Gastroesophageal sphincter (tissue), 4 donors: ENCODE measurements around the gene SENP5. TPM values are rescaled to one million over a fixed set of nuclear protein-coding genes. Genes with fewer than 3 reads are reported as not detected.
"Not testable (repeated sequence)": the region's sequence is repeated elsewhere in the genome, so short reads cannot be mapped to it uniquely, and the experiment has no call there.

Source experiments
- ATAC-seq: fragments of 150-250 bp; one replicate; pipeline ENCODE4 v1.9.1; 2016; ENCODE audit warnings: mild to moderate bottlenecking, moderate library complexity
- H3K27ac ChIP-seq, 4 donors: fragments of 200-600 bp; sonication (generic) in 3 of 4; 1 replicate in 3 of 4; 2 replicates in 1 of 4; pipeline ENCODE4 v1.5.1; 2016 to 2019
- H3K27me3 ChIP-seq: fragments of 200-600 bp; sonication (generic); one replicate; pipeline ENCODE4 v1.5.1; 2019
- H3K36me3 ChIP-seq, 2 donors: fragments of 200-600 bp; sonication (generic); one replicate each; pipeline ENCODE4 v1.5.1; 2019; ENCODE audit warnings: control low read depth in 1 of 2
- H3K4me1 ChIP-seq, 3 donors: fragments of 200-600 bp; sonication (generic); 1 replicate in 2 of 3; 2 replicates in 1 of 3; pipeline ENCODE4 v1.5.1; 2016 to 2019; ENCODE audit warnings: control low read depth in 2 of 3
- H3K4me3 ChIP-seq, 2 donors: fragments of 200-600 bp; sonication (generic); one replicate each; pipeline ENCODE4 v1.5.1; 2019; ENCODE audit warnings: mild to moderate bottlenecking in 1 of 2, moderate library complexity in 1 of 2
- H3K9me3 ChIP-seq, 3 donors: fragments of 200-600 bp; sonication (generic); one replicate each; pipeline ENCODE4 v1.5.1; 2017 to 2019; ENCODE audit warnings: control low read depth in 2 of 3
- EP300 ChIP-seq: sonication (generic); formaldehyde crosslinking; IDR thresholded peaks from one replicate; pipeline ENCODE4 v1.6.1; 2017; ENCODE audit warnings: antibody characterized with exemption, mild to moderate bottlenecking
- POLR2A ChIP-seq, 2 donors: fragments of 450-650 bp; IDR thresholded peaks; one replicate each; pipeline ENCODE4 v1.6.1; 2017; ENCODE audit warnings: antibody characterized with exemption in 2 of 2, mild to moderate bottlenecking in 2 of 2, moderate library complexity in 1 of 2
- POLR2AphosphoS5 ChIP-seq: sonication (generic); formaldehyde crosslinking; IDR thresholded peaks from one replicate; pipeline ENCODE4 v1.6.1; 2017; ENCODE audit warnings: antibody characterized with exemption
- WGBS, 2 donors: methylation state at CpG; one replicate each; pipeline ENCODE4 v1.1.5; 2018; ENCODE audit warnings: low coverage in 1 of 2; 5-methylcytosine and 5-hydroxymethylcytosine counted together
- total RNA-seq, 4 donors: library from RNA; depleted of rRNA; stranded (reverse); fragments of >200 nt; gene quantifications; one replicate each; pipeline ENCODE4 v1.1.0, GENCODE V29; 2016
- TF ChIP-seq, protein P1 (sequence below), 4 experiments: fragments of 200-600 bp in 2 of 4; fragments of 450-650 bp in 2 of 4; sonication (generic) in 1 of 4; IDR thresholded peaks; one replicate each; pipeline ENCODE4 v1.5.1; 2017 to 2019; ENCODE audit warnings: antibody characterized with exemption in 4 of 4, mild to moderate bottlenecking in 2 of 4, moderate library complexity in 2 of 4

Gene SENP5
- total RNA-seq, 4 donors from 2014 or later, result 47.0 to 79.5 (median 52.0) TPM

DNA sequence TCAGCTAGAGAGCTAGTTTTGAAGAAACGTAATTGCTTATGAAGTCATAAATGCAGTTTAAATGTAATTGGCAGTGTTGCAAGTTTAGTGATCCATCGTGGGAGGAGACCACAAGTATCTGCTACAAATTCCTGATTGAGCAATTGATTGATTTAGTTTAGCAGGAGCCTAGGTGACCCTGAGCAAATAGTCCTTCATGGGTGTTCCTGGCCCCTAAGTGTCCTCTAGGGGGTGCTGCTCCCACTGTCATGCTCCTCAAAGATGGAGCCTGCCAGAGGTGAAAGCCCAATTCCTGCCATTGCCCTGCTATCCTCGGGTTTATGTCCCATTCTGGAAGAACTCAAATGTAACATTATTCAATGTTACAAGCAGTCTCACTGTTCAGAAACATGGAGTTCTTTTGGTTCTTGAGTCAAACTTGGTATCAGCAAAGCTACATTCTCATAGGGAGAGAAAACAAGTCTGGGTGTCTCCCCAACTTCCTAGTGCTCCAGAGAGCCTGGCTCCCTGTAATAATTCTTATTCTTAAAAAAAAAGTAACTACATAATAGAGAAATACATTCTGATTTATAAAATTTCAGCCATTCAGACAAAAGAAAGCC is 29.8 kb upstream of the SENP5 start:
- Histone ChIP-seq H3K4me1 (peaks cover 0 to 5% (median 0%) of the 10 kb centered on the region in 3 donors), H3K27me3 (no peaks in the 10 kb centered on the region), H3K9me3 (no peaks in the 10 kb centered on the region), H3K27ac (no peak overlapping the region), H3K36me3 (no peaks in the 10 kb centered on the region), H3K4me3 (no peak overlapping the region)
- ATAC-seq, result peak; percentile 73
- TF ChIP-seq, protein P1, sequence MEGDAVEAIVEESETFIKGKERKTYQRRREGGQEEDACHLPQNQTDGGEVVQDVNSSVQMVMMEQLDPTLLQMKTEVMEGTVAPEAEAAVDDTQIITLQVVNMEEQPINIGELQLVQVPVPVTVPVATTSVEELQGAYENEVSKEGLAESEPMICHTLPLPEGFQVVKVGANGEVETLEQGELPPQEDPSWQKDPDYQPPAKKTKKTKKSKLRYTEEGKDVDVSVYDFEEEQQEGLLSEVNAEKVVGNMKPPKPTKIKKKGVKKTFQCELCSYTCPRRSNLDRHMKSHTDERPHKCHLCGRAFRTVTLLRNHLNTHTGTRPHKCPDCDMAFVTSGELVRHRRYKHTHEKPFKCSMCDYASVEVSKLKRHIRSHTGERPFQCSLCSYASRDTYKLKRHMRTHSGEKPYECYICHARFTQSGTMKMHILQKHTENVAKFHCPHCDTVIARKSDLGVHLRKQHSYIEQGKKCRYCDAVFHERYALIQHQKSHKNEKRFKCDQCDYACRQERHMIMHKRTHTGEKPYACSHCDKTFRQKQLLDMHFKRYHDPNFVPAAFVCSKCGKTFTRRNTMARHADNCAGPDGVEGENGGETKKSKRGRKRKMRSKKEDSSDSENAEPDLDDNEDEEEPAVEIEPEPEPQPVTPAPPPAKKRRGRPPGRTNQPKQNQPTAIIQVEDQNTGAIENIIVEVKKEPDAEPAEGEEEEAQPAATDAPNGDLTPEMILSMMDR (IDR thresholded peaks at IDR 0.05), result peak; percentile 43 to 76 (median 64)
- no peak for TF ChIP-seq POLR2A (IDR thresholded peaks at IDR 0.05)
- 23 to 31% methylated on average over 1 to 3 of the region's 3 CpGs for WGBS, 2 donors

DNA sequence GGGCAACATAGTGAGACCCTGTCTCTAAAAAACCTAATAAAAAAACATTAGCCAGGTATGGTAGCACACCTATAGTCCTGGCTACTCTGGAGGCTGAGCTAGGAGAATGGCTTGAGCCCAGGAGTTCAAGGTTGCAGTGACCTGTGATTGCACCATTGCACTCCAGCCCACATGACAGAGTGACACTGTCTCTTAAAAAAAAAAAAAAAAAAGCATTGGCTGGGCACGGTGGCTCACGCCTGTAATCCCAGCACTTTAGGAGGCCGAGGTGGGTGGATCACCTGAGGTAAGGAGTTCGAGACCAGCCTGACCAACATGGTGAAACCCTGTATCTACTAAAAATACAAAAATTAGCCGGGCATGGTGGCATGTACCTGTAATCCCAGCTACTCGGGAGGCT is 28.4 kb upstream of the SENP5 start:
- H3K4me1 ChIP-seq, H3K9me3 ChIP-seq, H3K36me3 ChIP-seq, ATAC-seq, H3K4me3 ChIP-seq, H3K27me3 ChIP-seq, H3K27ac ChIP-seq: not testable (repeated sequence)
- WGBS, 2 donors, result 80 to 93% methylated on average over 1 to 4 of the region's 6 CpGs

DNA sequence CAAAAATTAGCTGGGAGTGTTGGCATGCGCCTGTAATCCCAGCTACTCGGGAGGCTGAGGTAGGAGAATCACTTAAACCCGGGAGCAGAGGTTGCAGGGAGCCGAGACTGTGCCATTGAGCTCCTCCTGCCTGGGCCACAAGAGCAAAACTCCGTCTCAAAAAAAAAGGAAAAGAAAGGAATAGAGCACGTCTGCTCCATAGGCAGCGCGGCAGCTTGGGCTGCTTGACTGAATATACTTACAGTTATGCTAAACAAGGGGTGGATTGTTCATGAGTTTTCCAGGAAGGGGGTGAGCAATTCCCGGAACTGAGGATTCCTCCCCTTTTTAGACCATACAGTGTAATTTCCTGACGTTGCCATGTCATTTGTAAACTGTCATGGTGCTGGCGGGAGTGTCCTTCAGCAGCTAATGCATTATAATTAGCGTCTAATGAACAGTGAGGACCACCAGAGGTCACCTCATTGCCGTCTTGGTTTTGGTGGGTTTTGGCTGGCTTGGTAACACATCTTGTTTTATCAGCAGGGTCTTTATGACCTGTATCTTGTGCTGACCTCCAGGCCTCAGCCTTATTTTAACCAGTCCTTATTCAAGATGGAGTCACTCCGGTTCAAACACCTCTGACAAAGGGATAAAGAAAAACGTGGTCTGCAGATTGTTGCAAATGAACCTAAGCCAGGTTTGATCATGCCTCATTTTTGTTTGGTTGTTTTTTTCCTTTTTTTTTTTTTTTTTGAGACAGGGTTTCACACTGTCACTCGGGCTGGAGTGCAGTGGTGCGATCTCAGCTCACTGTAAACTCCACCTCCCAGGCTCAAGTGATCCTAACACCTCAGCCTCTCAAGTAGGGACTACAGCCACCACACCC is 24.9 kb upstream of the SENP5 start:
- H3K27ac ChIP-seq, result no peak overlapping the region
- H3K9me3 ChIP-seq, result no peaks in the 10 kb centered on the region
- no peak for ATAC-seq
- H3K4me1 ChIP-seq, result peaks cover 0 to 5% (median 0%) of the 10 kb centered on the region in 3 donors
- TF ChIP-seq, protein P1 (IDR thresholded peaks at IDR 0.05), result no peak
- TF ChIP-seq POLR2AphosphoS5 (no peak), EP300 (no peak), POLR2A (IDR thresholded peaks at IDR 0.05) (no peak)
- WGBS, 2 donors, result 46 to 56% methylated on average over 11 to 14 of the region's 17 CpGs
- no peaks in the 10 kb centered on the region for H3K36me3 ChIP-seq
- H3K27me3 ChIP-seq, result no peaks in the 10 kb centered on the region
- no peak overlapping the region for H3K4me3 ChIP-seq

DNA sequence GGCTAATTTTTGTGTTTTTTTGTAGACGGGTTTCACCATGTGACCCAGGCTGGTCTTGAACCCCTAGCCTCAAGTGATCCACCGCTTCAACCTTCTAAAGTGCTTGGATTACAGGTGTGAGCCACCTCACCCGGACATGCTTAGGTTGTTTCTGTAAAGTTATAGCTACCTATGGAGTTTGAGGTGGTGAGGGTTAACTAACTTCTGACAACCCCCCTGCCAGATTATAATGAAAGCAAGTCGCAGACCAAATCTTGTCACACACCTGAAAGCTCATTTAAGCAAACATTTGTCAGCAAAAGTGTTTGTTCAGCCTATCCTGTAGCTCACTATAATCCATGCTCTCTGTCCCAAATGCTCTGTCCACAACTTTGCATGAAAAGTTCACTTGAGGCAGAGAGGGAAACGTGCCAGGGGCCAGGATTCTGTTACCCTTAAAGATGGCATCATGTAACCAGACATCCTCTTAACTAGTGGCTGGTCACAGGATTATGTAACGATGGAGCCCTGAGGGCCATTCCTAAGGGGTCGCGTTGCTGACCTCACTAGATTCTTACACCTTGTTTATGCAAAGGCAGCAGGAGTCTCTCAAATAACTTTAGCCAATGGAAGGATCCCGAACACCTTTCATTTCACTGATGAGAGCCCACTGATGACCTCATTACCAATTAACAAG is 24.1 kb upstream of the SENP5 start:
- H3K27ac ChIP-seq, result no peak overlapping the region
- no peak for ATAC-seq
- WGBS, 2 donors, result 70 to 74% methylated on average over 5 to 9 of the region's 9 CpGs

DNA sequence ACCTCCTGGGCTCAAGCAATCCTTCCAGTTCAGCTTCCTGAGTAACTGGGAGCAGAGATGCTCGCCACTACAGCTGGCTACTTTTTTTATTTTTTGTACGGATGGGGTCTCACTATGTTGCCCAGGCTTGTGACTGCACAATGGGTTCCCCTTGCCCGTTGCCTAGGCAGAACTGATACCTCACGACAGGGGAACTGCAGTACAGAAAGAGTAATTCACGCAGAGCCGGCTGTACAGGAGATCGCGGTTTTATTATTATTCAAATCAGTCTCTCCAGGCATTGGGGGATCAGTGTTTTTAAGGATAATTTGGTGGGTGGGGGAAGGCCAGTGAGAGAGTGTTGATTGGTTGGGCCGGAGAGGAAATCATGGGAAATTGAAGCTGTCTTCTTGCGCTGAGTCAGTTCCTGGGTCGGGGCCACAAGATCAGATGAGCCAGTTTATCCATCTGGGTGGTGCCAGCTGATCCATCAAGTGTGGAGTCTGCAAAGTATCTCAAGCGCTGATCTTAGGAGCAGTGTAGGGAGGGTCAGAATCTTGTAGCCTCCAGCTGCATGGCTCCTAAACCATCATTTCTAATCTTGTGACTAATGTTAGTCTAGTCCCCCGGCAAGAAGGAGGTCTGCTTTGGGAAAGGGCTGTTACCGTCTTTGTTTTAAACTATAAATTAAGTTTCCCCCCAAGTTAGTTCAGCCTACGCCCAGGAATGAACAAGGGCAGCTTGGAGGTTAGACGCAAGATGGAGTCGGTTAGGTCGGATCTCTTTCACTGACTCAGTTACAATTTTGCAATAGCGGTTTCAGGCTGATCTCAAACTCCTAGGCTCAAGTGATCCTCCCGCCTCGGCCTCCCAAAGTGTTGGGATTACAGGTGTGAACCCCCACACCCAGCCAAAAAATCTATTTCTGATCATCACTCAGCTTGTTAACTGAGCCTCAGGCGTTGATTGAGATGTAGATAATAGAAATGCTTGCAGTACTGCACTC is 23.2 kb upstream of the SENP5 start:
- not testable (repeated sequence) for ATAC-seq, H3K27me3 ChIP-seq, H3K9me3 ChIP-seq, H3K4me1 ChIP-seq, H3K4me3 ChIP-seq, H3K36me3 ChIP-seq, H3K27ac ChIP-seq
- 80 to 83% methylated on average over 6 to 15 of the region's 22 CpGs for WGBS, 2 donors

More for the DNA sequence above, 24.1 kb upstream of the SENP5 start:
- no peaks in the 10 kb centered on the region for H3K4me1 ChIP-seq
- no peak overlapping the region for H3K4me3 ChIP-seq
- no peaks in the 10 kb centered on the region for H3K9me3 ChIP-seq
- H3K36me3 ChIP-seq, result no peaks in the 10 kb centered on the region
- TF ChIP-seq POLR2AphosphoS5 (no peak), POLR2A (IDR thresholded peaks at IDR 0.05) (no peak), EP300 (no peak)
- TF ChIP-seq, protein P1 (IDR thresholded peaks at IDR 0.05), result no peak
- H3K27me3 ChIP-seq, result no peaks in the 10 kb centered on the region

DNA sequence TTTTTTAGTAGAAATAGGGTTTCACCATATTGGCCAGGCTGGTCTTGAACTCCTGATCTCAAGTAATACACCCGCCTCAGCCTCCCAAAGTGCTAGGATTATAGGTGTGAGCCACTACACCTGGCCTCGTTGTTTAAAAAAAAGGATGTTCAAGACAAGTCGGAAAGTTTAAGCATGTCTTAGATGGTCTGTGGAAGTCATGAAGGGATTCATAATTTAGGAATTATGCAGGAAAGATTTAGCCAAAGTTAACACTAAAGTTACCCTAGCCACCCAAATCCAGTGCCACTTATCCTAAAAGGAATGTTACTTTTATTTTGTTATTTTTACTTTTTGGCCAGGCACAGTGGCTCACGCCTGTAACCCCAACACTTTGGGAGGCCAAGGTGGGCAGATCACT is 19.3 kb upstream of the SENP5 start:
- not testable (repeated sequence) for ATAC-seq, H3K4me1 ChIP-seq, H3K27ac ChIP-seq, H3K36me3 ChIP-seq, H3K9me3 ChIP-seq, H3K27me3 ChIP-seq, H3K4me3 ChIP-seq
- WGBS, 2 donors, result 83 to 100% methylated on average over 1 to 4 of the region's 4 CpGs
